Mesothelial cell of epicardium (in vitro differentiated cells): ENCODE measurements around the gene FKBP2. TPM values are rescaled to one million over a fixed set of nuclear protein-coding genes. Genes with fewer than 3 reads are reported as not detected.

Experiments
- DNase-seq, 2 experiments: peaks; one replicate each; pipeline ENCODE4 v3.0.0; 2021; ENCODE audit warnings: low spot score in 2 of 2; ENCODE audit not compliant: unreplicated experiment in 2 of 2
- H3K27ac Mint-ChIP-seq: 2 replicates; pipeline ENCODE4 v1.8.0; 2021; ENCODE audit warnings: mixed read lengths
- H3K27me3 Mint-ChIP-seq: 2 replicates; pipeline ENCODE4 v1.8.0; 2021; ENCODE audit warnings: low read depth, mixed read lengths
- H3K36me3 Mint-ChIP-seq: 2 replicates; pipeline ENCODE4 v1.8.0; 2021; ENCODE audit warnings: mixed read lengths
- H3K4me1 Mint-ChIP-seq: 2 replicates; pipeline ENCODE4 v1.8.0; 2021; ENCODE audit warnings: mixed read lengths
- H3K4me3 Mint-ChIP-seq: 2 replicates; pipeline ENCODE4 v1.8.0; 2021; ENCODE audit warnings: mild to moderate bottlenecking, moderate library complexity, mixed read lengths
- H3K9me3 Mint-ChIP-seq: 2 replicates; pipeline ENCODE4 v1.8.0; 2021; ENCODE audit warnings: mixed read lengths
- CTCF ChIP-seq: fragments of 200-600 bp; sonication (generic); IDR thresholded peaks from one replicate; pipeline ENCODE4 v1.5.0; 2021; ENCODE audit warnings: antibody characterized with exemption; ENCODE audit not compliant: unreplicated experiment
- total RNA-seq: library from RNA; stranded (reverse); gene quantifications from 3 replicates; pipeline ENCODE4 v1.2.1, GENCODE V29; 2021

FKBP2 gene
- total RNA-seq, 1 donor from 2014 or later, result 36.4 TPM

GRCh38 chr11:64250415-64251015, 9.6 kb downstream of the FKBP2 start:
- no peaks in the 10 kb centered on the region for H3K9me3 Mint-ChIP-seq
- no peaks in the 10 kb centered on the region for H3K27me3 Mint-ChIP-seq
- peaks cover 20% of the 10 kb centered on the region for H3K4me1 Mint-ChIP-seq
- no peaks in the 10 kb centered on the region for H3K36me3 Mint-ChIP-seq
- no peak for DNase-seq
- no peak overlapping the region for H3K27ac Mint-ChIP-seq
- no peak for TF ChIP-seq CTCF
- H3K4me3 Mint-ChIP-seq, result peak overlapping the region; percentile 75

- peaks cover 16% of the 10 kb centered on the region for H3K4me1 Mint-ChIP-seq
- peak; percentile 85 for TF ChIP-seq CTCF
- peak within 1 kb of the TSS; percentile 73 for H3K27ac Mint-ChIP-seq
- peak in 1 of 2 experiments; percentile 77 for DNase-seq
- no peaks in the 10 kb centered on the region for H3K27me3 Mint-ChIP-seq
- peak within 1 kb of the TSS; percentile 83 for H3K4me3 Mint-ChIP-seq
- H3K36me3 Mint-ChIP-seq, result no peaks in the 10 kb centered on the region
- no peaks in the 10 kb centered on the region for H3K9me3 Mint-ChIP-seq
Measured at GRCh38 chr11:64251016-64251752, 10.3 kb downstream of the FKBP2 start, which contains the start of gene PLCB3. Gene PLCB3, plus strand, starts transcription at chr11:64251530. Its CDS starts 120 bp downstream, at chr11:64251650.

- no peaks in the 10 kb centered on the region for H3K36me3 Mint-ChIP-seq
- H3K9me3 Mint-ChIP-seq, result no peaks in the 10 kb centered on the region
- no peaks in the 10 kb centered on the region for H3K27me3 Mint-ChIP-seq
- DNase-seq, result no peak
- H3K4me1 Mint-ChIP-seq, result peaks cover 16% of the 10 kb centered on the region
- peak overlapping the region; percentile 73 for H3K27ac Mint-ChIP-seq
- no peak for TF ChIP-seq CTCF
- peak overlapping the region; percentile 83 for H3K4me3 Mint-ChIP-seq
Measured at GRCh38 chr11:64251753-64252002, 10.8 kb downstream of the FKBP2 start.

- peak in 1 of 2 experiments; percentile 56 for DNase-seq
- no peaks in the 10 kb centered on the region for H3K27me3 Mint-ChIP-seq
- H3K27ac Mint-ChIP-seq, result peak overlapping the region; percentile 73
- peaks cover 14% of the 10 kb centered on the region for H3K4me1 Mint-ChIP-seq
- TF ChIP-seq CTCF, result no peak
- peak overlapping the region; percentile 83 for H3K4me3 Mint-ChIP-seq
- H3K9me3 Mint-ChIP-seq, result no peaks in the 10 kb centered on the region
- no peaks in the 10 kb centered on the region for H3K36me3 Mint-ChIP-seq
Measured at GRCh38 chr11:64252003-64252872, 11.3 kb downstream of the FKBP2 start.

- Mint-ChIP-seq H3K27me3 (no peaks in the 10 kb centered on the region), H3K4me3 (peak overlapping the region; percentile 83), H3K4me1 (peaks cover 10% of the 10 kb centered on the region), H3K36me3 (peaks cover 1% of the 10 kb centered on the region), H3K27ac (no peak overlapping the region), H3K9me3 (no peaks in the 10 kb centered on the region)
- TF ChIP-seq CTCF, result no peak
- no peak for DNase-seq
Measured at GRCh38 chr11:64253043-64253442, 12.1 kb downstream of the FKBP2 start.
